ENCODE results near the gene VPS37B. TPM values are rescaled to one million over a fixed set of nuclear protein-coding genes. Genes with fewer than 3 reads are reported as not detected.

The VPS37B gene
- total and polyA plus RNA-seq, 8 donors: 13.4 to 105 (median 47.8) TPM

Other genes with a start within 250 kb of the VPS37B start
- under 1 TPM in 2 of 5 donors, not detected in 3; 0.18 to 0.58 TPM for gene HCAR2, start 192.8 kb downstream of the VPS37B start, total RNA-seq
- gene HCAR2, start 192.8 kb downstream of the VPS37B start, polyA plus RNA-seq: 1 to 10 TPM; 2.6 to 8.2 (median 3.1) TPM
- 1 to 10 TPM in 2 of 5 donors, under 1 TPM in 1, not detected in 2; 0.37 to 1.8 (median 1.8) TPM for gene HCAR3, start 179.3 kb downstream of the VPS37B start, total RNA-seq
- 1 to 10 TPM in 2 of 3 donors, not detected in 1; 1.2 to 8.3 TPM for gene HCAR3, start 179.3 kb downstream of the VPS37B start, polyA plus RNA-seq
- 1 to 10 TPM in 2 of 5 donors, under 1 TPM in 1, not detected in 2; 0.45 to 2.0 (median 1.2) TPM for gene HCAR1, start 165.3 kb downstream of the VPS37B start, total RNA-seq
- 1 to 10 TPM; 1.2 to 2.3 (median 2.1) TPM for gene HCAR1, start 165.3 kb downstream of the VPS37B start, polyA plus RNA-seq
- gene DENR, start 143.3 kb downstream of the VPS37B start, total RNA-seq: 10 to 100 TPM in 4 of 5 donors, 1 to 10 TPM in 1; 4.1 to 36.0 (median 18.8) TPM
- 10 to 100 TPM; 23.3 to 29.8 (median 23.6) TPM for gene DENR, start 143.3 kb downstream of the VPS37B start, polyA plus RNA-seq
- gene CCDC62, start 121.6 kb downstream of the VPS37B start, total RNA-seq: 1 to 10 TPM in 1 of 5 donors, under 1 TPM in 2, not detected in 2; 0.37 to 1.4 (median 0.58) TPM
- gene CCDC62, start 121.6 kb downstream of the VPS37B start, polyA plus RNA-seq: under 1 TPM in 2 of 3 donors, not detected in 1; 0.08 to 0.19 TPM
- gene HIP1R, start 60.7 kb downstream of the VPS37B start, total RNA-seq: 100 to 1,000 TPM in 4 of 5 donors, 10 to 100 TPM in 1; 67.6 to 395 (median 160) TPM
- gene HIP1R, start 60.7 kb downstream of the VPS37B start, polyA plus RNA-seq: 10 to 100 TPM; 52.1 to 69.6 (median 68.8) TPM
- 10 to 100 TPM in 1 of 5 donors, 1 to 10 TPM in 3, not detected in 1; 1.6 to 29.5 (median 3.6) TPM for gene ABCB9, start 70.3 kb upstream of the VPS37B start, total RNA-seq
- 1 to 10 TPM; 1.2 to 2.5 (median 1.9) TPM for gene ABCB9, start 70.3 kb upstream of the VPS37B start, polyA plus RNA-seq
- gene OGFOD2, start 79.1 kb upstream of the VPS37B start, total RNA-seq: 10 to 100 TPM in 2 of 5 donors, 1 to 10 TPM in 3; 1.7 to 29.2 (median 8.9) TPM
- gene OGFOD2, start 79.1 kb upstream of the VPS37B start, polyA plus RNA-seq: 10 to 100 TPM; 16.1 to 27.2 (median 18.9) TPM
- 100 to 1,000 TPM; 104 to 294 (median 181) TPM for gene ARL6IP4, start 84.6 kb upstream of the VPS37B start, total RNA-seq
- 100 to 1,000 TPM; 321 to 432 (median 386) TPM for gene ARL6IP4, start 84.6 kb upstream of the VPS37B start, polyA plus RNA-seq

All from stomach (tissue), 8 donors.